Glutamatergic neuron (in vitro differentiated cells): ENCODE data around the gene DTD1. TPM values are rescaled to one million over a fixed set of nuclear protein-coding genes. Genes with fewer than 3 reads are reported as not detected.
A peak's percentile ranks its signal among the peaks of the same experiment; 100 is the strongest.

Experiments
- DNase-seq: peaks from one replicate; pipeline ENCODE4 v3.0.0; 2022
- H3K27ac Mint-ChIP-seq: one replicate; pipeline ENCODE4 v1.8.0; 2020; ENCODE audit warnings: mild to moderate bottlenecking, mixed read lengths, inconsistent platforms; ENCODE audit not compliant: unreplicated experiment
- H3K27me3 Mint-ChIP-seq: one replicate; pipeline ENCODE4 v1.8.0; 2020; ENCODE audit warnings: mild to moderate bottlenecking, moderate library complexity, mixed read lengths, inconsistent platforms; ENCODE audit not compliant: unreplicated experiment
- H3K36me3 Mint-ChIP-seq: one replicate; pipeline ENCODE4 v1.8.0; 2020; ENCODE audit warnings: mild to moderate bottlenecking, mixed read lengths, inconsistent platforms; ENCODE audit not compliant: unreplicated experiment
- H3K4me1 Mint-ChIP-seq: one replicate; pipeline ENCODE4 v1.8.0; 2020; ENCODE audit warnings: mild to moderate bottlenecking, low read depth, mixed read lengths, inconsistent platforms; ENCODE audit not compliant: unreplicated experiment
- H3K4me3 Mint-ChIP-seq: one replicate; pipeline ENCODE4 v1.8.0; 2020; ENCODE audit warnings: mild to moderate bottlenecking, mixed read lengths, inconsistent platforms; ENCODE audit not compliant: unreplicated experiment
- H3K9me3 Mint-ChIP-seq: one replicate; pipeline ENCODE4 v1.8.0; 2020; ENCODE audit warnings: mild to moderate bottlenecking, moderate library complexity, mixed read lengths, inconsistent platforms; ENCODE audit not compliant: unreplicated experiment
- total RNA-seq: library from RNA; stranded (reverse); fragmentation: NEBNext Ultra II Directional; extraction: Animal tissue kit (Norgen Biotek cat#: 25700); gene quantifications from one replicate; pipeline ENCODE4 v1.2.1, GENCODE V29; 2021; ENCODE audit not compliant: unreplicated experiment
- TF ChIP-seq, protein P1 (sequence below): fragments of 200-600 bp; sonication (generic); IDR thresholded peaks from one replicate; pipeline ENCODE4 v1.5.0; 2021; ENCODE audit not compliant: partially characterized antibody, unreplicated experiment

The DTD1 gene
- total RNA-seq, 1 donor from 2014 or later, result 90.2 TPM

GRCh38 chr20:18738055-18738454, 150.2 kb downstream of the DTD1 start:
- Mint-ChIP-seq H3K27ac (no peak overlapping the region), H3K9me3 (no peaks in the 10 kb centered on the region), H3K36me3 (peaks cover 7% of the 10 kb centered on the region), H3K4me3 (no peak overlapping the region), H3K4me1 (peaks cover 25% of the 10 kb centered on the region), H3K27me3 (no peaks in the 10 kb centered on the region)
- TF ChIP-seq, protein P1, sequence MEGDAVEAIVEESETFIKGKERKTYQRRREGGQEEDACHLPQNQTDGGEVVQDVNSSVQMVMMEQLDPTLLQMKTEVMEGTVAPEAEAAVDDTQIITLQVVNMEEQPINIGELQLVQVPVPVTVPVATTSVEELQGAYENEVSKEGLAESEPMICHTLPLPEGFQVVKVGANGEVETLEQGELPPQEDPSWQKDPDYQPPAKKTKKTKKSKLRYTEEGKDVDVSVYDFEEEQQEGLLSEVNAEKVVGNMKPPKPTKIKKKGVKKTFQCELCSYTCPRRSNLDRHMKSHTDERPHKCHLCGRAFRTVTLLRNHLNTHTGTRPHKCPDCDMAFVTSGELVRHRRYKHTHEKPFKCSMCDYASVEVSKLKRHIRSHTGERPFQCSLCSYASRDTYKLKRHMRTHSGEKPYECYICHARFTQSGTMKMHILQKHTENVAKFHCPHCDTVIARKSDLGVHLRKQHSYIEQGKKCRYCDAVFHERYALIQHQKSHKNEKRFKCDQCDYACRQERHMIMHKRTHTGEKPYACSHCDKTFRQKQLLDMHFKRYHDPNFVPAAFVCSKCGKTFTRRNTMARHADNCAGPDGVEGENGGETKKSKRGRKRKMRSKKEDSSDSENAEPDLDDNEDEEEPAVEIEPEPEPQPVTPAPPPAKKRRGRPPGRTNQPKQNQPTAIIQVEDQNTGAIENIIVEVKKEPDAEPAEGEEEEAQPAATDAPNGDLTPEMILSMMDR, result no peak
- no peak for DNase-seq

DNA sequence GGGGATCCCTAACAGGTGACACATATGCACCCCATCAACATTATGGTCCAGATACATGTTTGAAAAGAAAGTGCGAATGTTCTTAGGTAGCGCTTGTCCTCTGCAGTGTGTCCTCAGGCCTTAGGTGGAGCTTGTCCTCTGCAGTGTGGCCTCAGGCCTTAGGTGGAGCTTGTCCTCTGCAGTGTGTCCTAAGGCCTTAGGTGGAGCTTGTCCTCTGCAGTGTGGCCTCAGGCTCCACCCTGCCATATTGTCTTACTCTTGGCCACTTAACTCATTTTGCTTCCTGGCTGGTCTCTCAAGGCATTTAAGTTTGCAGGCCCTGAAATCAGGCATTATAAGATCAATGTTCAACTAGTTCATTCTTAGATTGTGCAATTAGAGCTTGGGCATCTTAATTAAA, 151.0 kb downstream of the DTD1 start:
- Mint-ChIP-seq H3K27ac (no peak overlapping the region), H3K9me3 (no peaks in the 10 kb centered on the region), H3K4me1 (peaks cover 25% of the 10 kb centered on the region), H3K36me3 (peaks cover 7% of the 10 kb centered on the region), H3K27me3 (no peaks in the 10 kb centered on the region), H3K4me3 (no peak overlapping the region)
- DNase-seq, result no peak
- TF ChIP-seq, protein P1, result no peak

GRCh38 chr20:18739751-18740166, 151.9 kb downstream of the DTD1 start:
- Mint-ChIP-seq H3K9me3 (no peaks in the 10 kb centered on the region), H3K4me3 (peak overlapping the region; percentile 51), H3K27ac (peak overlapping the region; percentile 87), H3K4me1 (peaks cover 22% of the 10 kb centered on the region), H3K27me3 (no peaks in the 10 kb centered on the region), H3K36me3 (peaks cover 7% of the 10 kb centered on the region)
- TF ChIP-seq, protein P1, result no peak
- DNase-seq, result peak; percentile 39

DNA sequence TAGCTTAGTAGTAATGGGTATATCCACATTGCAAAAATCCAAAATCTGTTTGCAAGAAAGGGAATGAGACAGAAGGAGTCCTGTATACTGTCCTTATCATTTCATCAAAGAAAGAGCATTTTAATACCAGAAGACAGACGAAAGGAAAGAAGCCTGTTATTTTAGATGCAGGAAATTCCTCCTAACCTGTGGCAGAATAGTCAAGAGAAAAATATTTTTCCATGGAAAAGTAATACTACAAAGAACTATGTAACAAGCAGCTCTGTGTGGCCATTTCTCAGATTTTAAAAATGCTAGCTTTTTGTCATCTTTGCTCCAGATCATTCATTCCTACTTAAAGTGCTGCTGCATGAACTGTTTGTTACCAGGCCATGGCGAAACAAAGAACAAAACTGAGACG, 152.9 kb downstream of the DTD1 start:
- no peaks in the 10 kb centered on the region for H3K9me3 Mint-ChIP-seq
- H3K36me3 Mint-ChIP-seq, result peaks cover 15% of the 10 kb centered on the region
- TF ChIP-seq, protein P1, result no peak
- no peak overlapping the region for H3K4me3 Mint-ChIP-seq
- peaks cover 2% of the 10 kb centered on the region for H3K27me3 Mint-ChIP-seq
- peak overlapping the region; percentile 50 for H3K27ac Mint-ChIP-seq
- DNase-seq, result no peak
- peaks cover 22% of the 10 kb centered on the region for H3K4me1 Mint-ChIP-seq

GRCh38 chr20:18742841-18743240, 155.0 kb downstream of the DTD1 start:
- H3K9me3 Mint-ChIP-seq, result peaks cover 4% of the 10 kb centered on the region
- H3K27me3 Mint-ChIP-seq, result peaks cover 2% of the 10 kb centered on the region
- DNase-seq, result no peak
- H3K4me3 Mint-ChIP-seq, result no peak overlapping the region
- TF ChIP-seq, protein P1, result no peak
- peaks cover 22% of the 10 kb centered on the region for H3K4me1 Mint-ChIP-seq
- H3K36me3 Mint-ChIP-seq, result peaks cover 11% of the 10 kb centered on the region
- no peak overlapping the region for H3K27ac Mint-ChIP-seq
